GM19468 (cell line): ENCODE results near the gene SLC13A4.
"Not testable (repeated sequence)": the region's sequence is repeated elsewhere in the genome, so short reads cannot be mapped to it uniquely, and the experiment has no call there.

Experiments
- ATAC-seq: cut with Tn5 transposase; IDR thresholded peaks from one replicate; pipeline ENCODE4 v1.9.1; 2021; ENCODE audit warnings: mild to moderate bottlenecking, moderate library complexity, moderate number of reproducible peaks; ENCODE audit not compliant: unreplicated experiment; ENCODE audit errors: extremely low read depth

Gene SLC13A4

GRCh38 chr7:135753616-135754413, 25.8 kb upstream of the SLC13A4 start:
- ATAC-seq: no peak

- no peak for ATAC-seq
These were observed 20.8 kb upstream of the SLC13A4 start, which contains the start of gene FAM180A for GRCh38 chr7:135748770-135749169. Gene FAM180A, minus strand, starts transcription at chr7:135748813. Its CDS starts 233 bp downstream, at chr7:135748580.

- ATAC-seq: no peak
These were observed 19.4 kb upstream of the SLC13A4 start for GRCh38 chr7:135747366-135747765.

GRCh38 chr7:135745703-135746312, 17.8 kb upstream of the SLC13A4 start:
- no peak for ATAC-seq

GRCh38 chr7:135744938-135745702, 17.1 kb upstream of the SLC13A4 start:
- no peak for ATAC-seq

- ATAC-seq: no peak
These were observed 16.1 kb upstream of the SLC13A4 start for GRCh38 chr7:135743907-135744731.

GRCh38 chr7:135742371-135742770, 14.4 kb upstream of the SLC13A4 start:
- no peak for ATAC-seq

- no peak for ATAC-seq
These were observed 13.9 kb upstream of the SLC13A4 start for GRCh38 chr7:135741905-135742304.

- ATAC-seq: no peak
These were observed 12.9 kb upstream of the SLC13A4 start for GRCh38 chr7:135740889-135741288.

- not testable (repeated sequence) for ATAC-seq
These were observed 9.3 kb upstream of the SLC13A4 start for GRCh38 chr7:135737306-135737647.

GRCh38 chr7:135736586-135737305, 8.8 kb upstream of the SLC13A4 start:
- ATAC-seq: no peak

- ATAC-seq: no peak
These were observed 6.3 kb upstream of the SLC13A4 start for GRCh38 chr7:135734343-135734689.

GRCh38 chr7:135733603-135734342, 5.8 kb upstream of the SLC13A4 start:
- ATAC-seq: no peak

GRCh38 chr7:135731131-135731530, 3.1 kb upstream of the SLC13A4 start:
- no peak for ATAC-seq

- no peak for ATAC-seq
These were observed 1.2 kb upstream of the SLC13A4 start for GRCh38 chr7:135729230-135729629.

- ATAC-seq: no peak
These were observed 894 bp downstream of the SLC13A4 start for GRCh38 chr7:135726911-135727673.

- no peak for ATAC-seq
These were observed 1.7 kb downstream of the SLC13A4 start for GRCh38 chr7:135726276-135726788.

GRCh38 chr7:135723411-135723810, 4.6 kb downstream of the SLC13A4 start:
- ATAC-seq: no peak
